Ureter (tissue), 1 donor: ENCODE data around the gene CTAG2. TPM values are rescaled to one million over a fixed set of nuclear protein-coding genes. Genes with fewer than 3 reads are reported as not detected.

ENCODE experiments used
- total RNA-seq: library from RNA; stranded (reverse); gene quantifications from one replicate; pipeline ENCODE4 v1.2.4, GENCODE V29; 2023
- donor health status: DM: yes; HTN: yes; CAD: no.

The CTAG2 gene
- total RNA-seq, 1 donor from 2014 or later = not detected

Other genes with a start within 250 kb of the CTAG2 start
- 27.0 TPM for gene DNASE1L1, start 244.3 kb downstream of the CTAG2 start, total RNA-seq
- 49.5 TPM for gene TAFAZZIN, start 242.0 kb downstream of the CTAG2 start, total RNA-seq
- gene ATP6AP1, start 224.9 kb downstream of the CTAG2 start, total RNA-seq = 120 TPM
- 126 TPM for gene GDI1, start 216.4 kb downstream of the CTAG2 start, total RNA-seq
- 48.6 TPM for gene FAM50A, start 209.4 kb downstream of the CTAG2 start, total RNA-seq
- gene PLXNA3, start 195.3 kb downstream of the CTAG2 start, total RNA-seq = 54.0 TPM
- gene LAGE3, start 174.3 kb downstream of the CTAG2 start, total RNA-seq = 17.5 TPM
- gene UBL4A, start 167.0 kb downstream of the CTAG2 start, total RNA-seq = 20.4 TPM
- gene SLC10A3, start 162.9 kb downstream of the CTAG2 start, total RNA-seq = 23.4 TPM
- 46.3 TPM for gene FAM3A, start 137.3 kb downstream of the CTAG2 start, total RNA-seq
- gene G6PD, start 106.7 kb downstream of the CTAG2 start, total RNA-seq = 52.3 TPM
- gene IKBKG, start 106.0 kb downstream of the CTAG2 start, total RNA-seq = 28.5 TPM
- not detected for gene CTAG1A, start 68.4 kb downstream of the CTAG2 start, total RNA-seq
- gene CTAG1B, start 34.3 kb downstream of the CTAG2 start, total RNA-seq = not detected
- 4.2 TPM for gene GAB3, start 97.5 kb upstream of the CTAG2 start, total RNA-seq
- gene DKC1, start 109.3 kb upstream of the CTAG2 start, total RNA-seq = 73.8 TPM
- gene MPP1, start 151.9 kb upstream of the CTAG2 start, total RNA-seq = 21.9 TPM
- not detected for gene SMIM9, start 181.1 kb upstream of the CTAG2 start, total RNA-seq
- gene F8A1, start 232.8 kb upstream of the CTAG2 start, total RNA-seq = 35.7 TPM